Measurements from ENCODE around the gene TCIRG1. TPM values are rescaled to one million over a fixed set of nuclear protein-coding genes. Genes with fewer than 3 reads are reported as not detected.

TCIRG1 gene
- total and polyA plus RNA-seq, 2 of the 13 experiments (the other 11 are each of a cell fraction or from before 2014, with no cell fraction given): 48.0 to 69.6 TPM

GRCh38 chr11:68016904-68017817 is 21.7 kb upstream of the TCIRG1 start (continued):
- TF ChIP-seq SIX1 (CRISPR knock-in tag; IDR thresholded peaks at IDR 0.05; ENCODE audit: borderline replicate concordance) (no peak), NFE2L1 (CRISPR knock-in tag; IDR thresholded peaks at IDR 0.05; ENCODE audit: borderline replicate concordance) (0 out of 2 replicates have a peak, but pooled peaks have one; percentile 39), FOXA1 (IDR thresholded peaks at IDR 0.05) (no peak), FOXA1 (CRISPR knock-in tag; IDR thresholded peaks at IDR 0.05) (peak; percentile 83), CCAR2 (optimal IDR thresholded peaks at IDR 0.05; ENCODE audit: low read depth, low read length) (no peak), ZSCAN5A (CRISPR knock-in tag; IDR thresholded peaks at IDR 0.05; ENCODE audit: borderline replicate concordance) (no peak), TERF1 (CRISPR knock-in tag; IDR thresholded peaks at IDR 0.05) (no peak), NFE2L2 (IDR thresholded peaks at IDR 0.05; ENCODE audit: low read length) (no peak), ZMYM2 (CRISPR knock-in tag; IDR thresholded peaks at IDR 0.05) (peak; percentile 93), NBN (conservative IDR thresholded peaks at IDR 0.05) (no peak), TAF1 (CRISPR knock-in tag; IDR thresholded peaks at IDR 0.05) (peak; percentile 16; the same call in 1 of the 2 replicates), RXRA (CRISPR knock-in tag; IDR thresholded peaks at IDR 0.05) (peak; percentile 85), ZNF343 (CRISPR knock-in tag; IDR thresholded peaks at IDR 0.05) (peak; percentile 75; the same call in 1 of the 2 replicates), FOXP1 (IDR thresholded peaks at IDR 0.05) (no peak), FOXP1 (CRISPR knock-in tag; IDR thresholded peaks at IDR 0.05) (peak; percentile 34; the same call in 1 of the 2 replicates), ZNF556 (CRISPR knock-in tag; IDR thresholded peaks at IDR 0.05; ENCODE audit: borderline replicate concordance) (peak; percentile 70; the same call in 1 of the 2 replicates), ZNF672 (CRISPR knock-in tag; IDR thresholded peaks at IDR 0.05) (no peak), ZNF382 (CRISPR knock-in tag; IDR thresholded peaks at IDR 0.05; ENCODE audit: borderline replicate concordance) (no peak), ZNF784 (CRISPR knock-in tag; IDR thresholded peaks at IDR 0.05; ENCODE audit: borderline replicate concordance) (peak; percentile 33; the same call in 1 of the 2 replicates), REXO4 (CRISPR knock-in tag; IDR thresholded peaks at IDR 0.05; ENCODE audit: borderline replicate concordance) (no peak), ZNF292 (CRISPR knock-in tag; IDR thresholded peaks at IDR 0.05; ENCODE audit: borderline replicate concordance, low read depth) (peak; percentile 97), PHF8 (CRISPR knock-in tag; IDR thresholded peaks at IDR 0.05) (peak; percentile 56), ARID5B (CRISPR knock-in tag; IDR thresholded peaks at IDR 0.05) (peak; percentile 82)

Measured in HepG2 (cell line).